Skin of body (tissue), 3 donors: ENCODE results near the gene RBM47. TPM values are rescaled to one million over a fixed set of nuclear protein-coding genes. Genes with fewer than 3 reads are reported as not detected.

Experiments used
- DNase-seq: peaks from one replicate; lab custom pipeline; 2025; lab: John Stamatoyannopoulos, UW
- small RNA-seq: library from RNA; depleted of rRNA; stranded (forward); fragments of <200 nt; gene quantifications from one replicate; pipeline ENCODE3, GENCODE V24; 2014; ENCODE audit warnings: low replicate concordance
- total RNA-seq: library from RNA; depleted of rRNA; stranded (reverse); fragments of >200 nt; gene quantifications from one replicate; pipeline ENCODE4 v1.2.3, GENCODE V29; 2014

Gene RBM47
- total RNA-seq, 1 donor from 2014 or later = 16.3 TPM

DNA sequence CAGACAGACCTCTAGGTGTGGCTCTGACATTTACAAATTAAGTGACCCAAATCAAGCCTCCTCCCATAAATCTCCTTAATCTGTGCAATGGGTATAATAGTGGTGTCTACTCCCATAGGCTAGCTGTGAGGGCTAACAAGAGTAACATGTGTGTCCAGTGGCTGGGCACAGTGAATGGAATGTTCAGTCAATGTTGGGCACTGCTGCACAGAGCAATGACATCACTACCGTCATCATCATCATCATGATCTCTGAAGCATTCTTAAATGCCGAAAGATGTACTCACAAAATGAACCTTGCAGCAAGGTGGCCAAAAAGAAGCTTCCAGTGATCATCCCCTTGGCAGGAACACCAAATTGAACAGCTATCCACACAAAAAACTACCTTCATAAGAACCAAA is 251.0 kb downstream of the RBM47 start:
- no peak for DNase-seq

DNA sequence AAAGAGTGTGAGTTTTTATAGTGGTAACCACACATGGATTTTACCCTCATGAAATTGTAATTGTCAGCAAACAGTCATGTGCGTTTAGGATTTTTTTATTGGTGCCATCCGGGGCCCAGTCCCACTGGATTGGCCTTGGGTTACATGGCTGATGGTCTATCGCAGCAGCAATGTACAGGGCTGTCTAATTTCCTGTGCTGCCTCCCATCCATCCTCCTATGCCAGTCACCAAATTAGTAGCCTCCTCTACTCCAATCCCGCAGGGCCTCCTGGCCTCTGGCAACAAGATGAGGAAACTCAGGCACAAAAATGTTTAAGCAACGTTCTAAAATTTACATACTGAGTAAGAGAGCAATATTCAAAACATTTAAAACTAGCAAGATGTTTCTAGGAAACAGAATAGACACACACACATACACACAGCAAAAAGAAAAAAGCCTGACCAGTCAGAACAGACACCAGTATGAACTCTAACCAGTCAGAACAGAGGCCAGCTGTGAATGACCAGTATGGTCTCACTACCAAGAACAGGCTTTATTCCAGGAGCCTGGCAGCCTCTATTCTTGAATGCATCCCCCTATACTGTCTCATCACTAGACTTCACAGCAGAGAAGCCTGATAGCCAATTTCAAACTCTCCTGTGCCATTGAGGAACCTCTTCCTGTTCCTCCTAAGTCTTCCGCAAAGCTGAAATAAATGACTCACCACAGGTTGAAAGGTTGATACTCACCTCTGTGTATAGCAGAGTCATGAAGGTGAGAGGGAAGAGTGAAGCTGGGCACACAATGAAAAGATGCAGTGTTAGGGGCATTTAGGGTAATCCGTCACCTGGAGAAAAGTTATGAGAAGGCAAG is 251.9 kb downstream of the RBM47 start:
- DNase-seq = no peak

DNA sequence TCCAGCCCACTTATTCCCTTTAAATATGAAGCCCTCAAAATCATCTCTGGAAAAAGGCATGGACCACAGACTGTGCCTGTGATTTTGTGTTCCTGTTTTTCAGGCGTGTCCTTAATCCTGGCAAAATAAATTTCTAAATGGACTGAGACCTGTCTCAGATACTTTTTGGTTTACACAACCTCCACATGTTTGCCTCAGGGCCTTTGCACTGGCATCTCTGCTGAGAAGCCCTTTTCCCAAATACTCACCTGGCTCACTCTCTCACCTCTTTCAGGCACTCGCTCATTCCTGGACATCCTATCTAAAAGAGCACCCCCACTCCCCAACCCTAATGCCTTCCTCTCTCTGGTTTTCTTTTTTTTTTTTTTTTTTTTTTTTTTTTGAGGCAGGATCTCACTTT is 254.0 kb downstream of the RBM47 start:
- DNase-seq = no peak

DNA sequence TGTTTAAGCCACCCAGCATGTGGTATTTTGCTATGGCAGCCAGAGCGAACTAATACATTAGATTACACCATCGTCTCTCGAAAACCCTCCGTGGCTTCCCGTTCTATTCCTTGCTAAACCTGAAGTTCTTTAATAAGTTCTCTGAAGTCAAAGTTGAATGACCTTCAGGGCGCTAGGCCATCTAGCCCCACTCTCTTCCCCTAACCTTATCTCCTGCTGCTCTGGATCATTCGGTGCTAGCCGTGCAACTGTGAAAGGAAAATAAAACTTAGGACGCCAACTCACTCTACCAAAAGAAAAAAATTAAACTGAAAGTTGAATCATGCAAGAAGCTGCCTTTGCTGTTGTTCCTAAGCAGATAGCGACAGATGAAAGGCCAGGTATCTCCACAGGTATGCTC is 254.6 kb downstream of the RBM47 start:
- no peak for DNase-seq

DNA sequence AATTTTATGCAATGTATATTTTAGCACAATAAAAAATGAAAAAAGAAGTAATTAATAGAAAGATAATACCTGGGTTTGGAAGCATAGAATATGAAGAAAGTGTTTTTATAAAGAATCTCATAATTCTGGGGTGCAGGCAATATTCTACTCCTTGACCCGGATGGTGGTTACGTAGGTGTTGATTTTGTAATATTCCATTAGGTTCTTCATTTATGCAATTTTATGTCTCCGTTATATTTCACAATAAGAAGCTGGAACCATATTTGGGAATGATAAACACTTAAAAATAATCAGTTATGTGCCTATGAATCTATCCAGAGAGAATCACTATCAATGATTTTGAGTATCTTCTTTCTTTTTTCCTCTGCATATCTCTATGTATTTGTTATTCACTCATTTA is 256.0 kb downstream of the RBM47 start:
- DNase-seq = no peak

Small RNAs within 50 kb of the gene (small RNA-seq; reads per million reads assigned to genes)
- gene AC098869.1 (not detected), gene MIR4802 (0.07 reads per million), gene RNU7-74P (not detected)

Other genes with a start within 250 kb of the RBM47 start
- 2.7 TPM for gene NSUN7, start 120.1 kb upstream of the RBM47 start, total RNA-seq